Mononuclear cell (primary cell): ENCODE data around the gene LNX1. TPM values are rescaled to one million over a fixed set of nuclear protein-coding genes. Genes with fewer than 3 reads are reported as not detected.
"Not testable (repeated sequence)": the region's sequence is repeated elsewhere in the genome, so short reads cannot be mapped to it uniquely, and the experiment has no call there.

ENCODE experiments used
- H3K27me3 ChIP-seq: 2 replicates; pipeline ENCODE4 v1.6.0; 2011; ENCODE audit warnings: low read length, control low read depth; ENCODE audit not compliant: insufficient read depth
- H3K4me1 ChIP-seq: 2 replicates; pipeline ENCODE4 v1.5.1; 2011; ENCODE audit warnings: mild to moderate bottlenecking, low read length, control low read depth; ENCODE audit not compliant: insufficient read depth
- H3K4me3 ChIP-seq: 2 replicates; pipeline ENCODE4 v1.5.1; 2011; ENCODE audit warnings: mild to moderate bottlenecking, low read length, moderate library complexity
- H3K9me3 ChIP-seq: 2 replicates; pipeline ENCODE4 v1.5.1; 2011; ENCODE audit warnings: low read depth, mild to moderate bottlenecking, control low read depth, low read length
- total RNA-seq: library from RNA; depleted of rRNA; stranded (reverse); fragments of >200 nt; gene quantifications from one replicate; pipeline ENCODE4 v1.2.3, GENCODE V29; 2012

The LNX1 gene
- total RNA-seq, 1 donor: not detected

GRCh38 chr4:53431052-53431451, 160.2 kb downstream of the LNX1 start:
- no peaks in the 10 kb centered on the region for H3K4me1 ChIP-seq
- H3K9me3 ChIP-seq: no peaks in the 10 kb centered on the region
- H3K27me3 ChIP-seq: no peaks in the 10 kb centered on the region
- H3K4me3 ChIP-seq: no peak overlapping the region

DNA sequence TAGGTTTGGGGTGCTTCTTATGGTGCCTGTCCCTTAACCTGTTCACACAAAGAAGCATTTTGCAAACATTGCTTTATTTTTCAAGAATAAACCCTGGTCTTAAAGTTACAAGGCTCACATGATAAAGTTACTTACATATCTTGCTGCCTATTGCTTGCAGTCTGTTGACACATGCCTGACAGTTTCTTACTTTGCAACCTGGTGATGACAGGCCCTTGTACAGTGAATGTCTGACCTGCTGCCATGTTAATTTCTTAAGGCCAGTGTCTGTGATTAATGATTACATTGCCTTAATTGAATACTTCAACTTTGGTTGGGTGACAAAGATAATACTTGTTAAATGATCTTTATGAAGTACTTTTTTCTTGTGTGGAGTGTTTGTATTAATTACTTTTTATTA, 163.9 kb downstream of the LNX1 start:
- Histone ChIP-seq H3K9me3 (no peaks in the 10 kb centered on the region), H3K4me3 (no peak overlapping the region), H3K4me1 (no peaks in the 10 kb centered on the region), H3K27me3 (no peaks in the 10 kb centered on the region)

DNA sequence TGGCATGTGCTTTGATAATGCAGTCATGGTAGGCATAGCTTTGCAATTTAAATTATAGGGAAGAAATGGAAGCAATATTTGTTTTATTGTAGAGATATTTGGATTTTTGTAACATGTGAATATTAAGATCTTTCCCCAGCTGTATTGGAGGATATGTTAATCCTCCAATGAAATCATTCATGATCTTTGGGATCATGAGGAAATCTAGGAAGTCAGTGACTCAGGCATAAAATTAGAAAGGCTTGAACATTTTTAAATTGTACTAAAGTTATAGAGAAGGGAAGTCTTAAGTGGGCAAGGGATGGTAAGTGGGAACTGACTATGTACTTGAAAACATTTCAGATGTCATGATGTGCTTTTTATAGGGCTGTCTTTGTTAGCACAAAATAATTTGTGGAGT, 167.0 kb downstream of the LNX1 start:
- no peaks in the 10 kb centered on the region for H3K27me3 ChIP-seq
- no peaks in the 10 kb centered on the region for H3K4me1 ChIP-seq
- H3K9me3 ChIP-seq: no peaks in the 10 kb centered on the region
- no peak overlapping the region for H3K4me3 ChIP-seq

GRCh38 chr4:53422367-53422766, 168.9 kb downstream of the LNX1 start:
- Histone ChIP-seq H3K9me3 (no peaks in the 10 kb centered on the region), H3K4me3 (no peak overlapping the region), H3K27me3 (no peaks in the 10 kb centered on the region), H3K4me1 (no peaks in the 10 kb centered on the region)

DNA sequence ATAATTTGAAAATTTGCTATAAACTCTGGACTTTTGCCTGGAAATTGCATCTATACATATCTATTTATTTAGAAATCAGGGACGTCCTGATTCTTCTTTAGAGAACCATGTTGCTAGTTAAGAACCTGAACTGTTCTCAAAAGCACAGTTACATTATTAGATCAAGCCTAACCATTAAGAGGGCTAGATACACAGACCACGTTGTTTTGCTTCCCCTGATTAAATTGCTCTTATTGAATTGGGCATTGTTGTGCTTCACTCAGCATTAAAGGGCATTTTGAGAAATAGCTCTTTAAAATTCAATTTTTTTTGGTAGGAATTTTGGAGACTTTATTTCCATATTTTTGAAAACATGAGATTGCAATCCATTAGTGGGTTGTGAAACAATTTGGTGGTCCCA, 169.5 kb downstream of the LNX1 start:
- H3K9me3 ChIP-seq: no peaks in the 10 kb centered on the region
- H3K4me1 ChIP-seq: no peaks in the 10 kb centered on the region
- no peaks in the 10 kb centered on the region for H3K27me3 ChIP-seq
- H3K4me3 ChIP-seq: no peak overlapping the region

DNA sequence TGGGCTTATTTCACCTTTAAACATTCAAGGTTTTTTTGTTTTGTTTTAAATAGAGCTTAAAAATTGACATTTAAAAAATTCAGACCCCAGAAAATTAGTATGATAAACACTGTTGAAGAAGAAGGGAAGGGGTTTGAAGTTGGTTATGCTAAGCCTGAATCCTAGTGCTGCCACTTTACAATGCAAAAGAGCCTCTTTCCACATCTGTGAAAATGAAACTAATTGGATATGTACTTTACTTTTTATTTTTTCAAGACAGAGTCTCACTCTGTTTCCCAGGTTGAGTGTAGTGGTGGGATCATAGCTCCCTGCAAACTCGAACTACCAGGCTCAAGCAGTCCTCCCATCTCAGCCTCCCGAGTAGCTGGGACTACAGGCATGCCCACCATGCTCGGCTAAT, 172.1 kb downstream of the LNX1 start:
- H3K4me3 ChIP-seq: no peak overlapping the region
- H3K9me3 ChIP-seq: no peaks in the 10 kb centered on the region
- H3K4me1 ChIP-seq: no peaks in the 10 kb centered on the region
- no peaks in the 10 kb centered on the region for H3K27me3 ChIP-seq

- not testable (repeated sequence) for H3K4me3 ChIP-seq, H3K27me3 ChIP-seq, H3K4me1 ChIP-seq, H3K9me3 ChIP-seq
Observed at GRCh38 chr4:53409479-53409878, 181.8 kb downstream of the LNX1 start.

Other genes with a start within 250 kb of the LNX1 start
- 20.6 TPM for gene SCFD2, start 225.4 kb downstream of the LNX1 start, total RNA-seq
- 91.3 TPM for gene FIP1L1, start 213.8 kb downstream of the LNX1 start, total RNA-seq